Measurements from ENCODE around the gene CUBN. TPM values are rescaled to one million over a fixed set of nuclear protein-coding genes. Genes with fewer than 3 reads are reported as not detected.

CUBN gene
- total RNA-seq, 1 donor from 2014 or later = 2.7 TPM

- Mint-ChIP-seq H3K27me3 (ENCODE audit: low read depth, unreplicated experiment) (no peaks in the 10 kb centered on the region), H3K36me3 (ENCODE audit: low read depth, unreplicated experiment) (no peaks in the 10 kb centered on the region), H3K27ac (ENCODE audit: unreplicated experiment) (peak overlapping the region; percentile 99), H3K4me1 (ENCODE audit: low read depth, unreplicated experiment) (peaks cover 41% of the 10 kb centered on the region), H3K9me3 (ENCODE audit: unreplicated experiment) (no peaks in the 10 kb centered on the region), H3K4me3 (ENCODE audit: unreplicated experiment) (no peak overlapping the region)
- no peaks in the 10 kb centered on the region for H3K79me2 ChIP-seq (ENCODE audit: insufficient read depth, low read length)
- H3K4me1 ChIP-seq (ENCODE audit: insufficient read depth, low read length) = peaks cover 27% of the 10 kb centered on the region
- TF ChIP-seq, protein P1, sequence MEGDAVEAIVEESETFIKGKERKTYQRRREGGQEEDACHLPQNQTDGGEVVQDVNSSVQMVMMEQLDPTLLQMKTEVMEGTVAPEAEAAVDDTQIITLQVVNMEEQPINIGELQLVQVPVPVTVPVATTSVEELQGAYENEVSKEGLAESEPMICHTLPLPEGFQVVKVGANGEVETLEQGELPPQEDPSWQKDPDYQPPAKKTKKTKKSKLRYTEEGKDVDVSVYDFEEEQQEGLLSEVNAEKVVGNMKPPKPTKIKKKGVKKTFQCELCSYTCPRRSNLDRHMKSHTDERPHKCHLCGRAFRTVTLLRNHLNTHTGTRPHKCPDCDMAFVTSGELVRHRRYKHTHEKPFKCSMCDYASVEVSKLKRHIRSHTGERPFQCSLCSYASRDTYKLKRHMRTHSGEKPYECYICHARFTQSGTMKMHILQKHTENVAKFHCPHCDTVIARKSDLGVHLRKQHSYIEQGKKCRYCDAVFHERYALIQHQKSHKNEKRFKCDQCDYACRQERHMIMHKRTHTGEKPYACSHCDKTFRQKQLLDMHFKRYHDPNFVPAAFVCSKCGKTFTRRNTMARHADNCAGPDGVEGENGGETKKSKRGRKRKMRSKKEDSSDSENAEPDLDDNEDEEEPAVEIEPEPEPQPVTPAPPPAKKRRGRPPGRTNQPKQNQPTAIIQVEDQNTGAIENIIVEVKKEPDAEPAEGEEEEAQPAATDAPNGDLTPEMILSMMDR (IDR thresholded peaks at IDR 0.05; ENCODE audit: insufficient read depth, low read depth, low read length) = no peak
- TF ChIP-seq EZH2 (IDR thresholded peaks at IDR 0.05; ENCODE audit: insufficient read depth, low read length) = no peak
- FAIRE-seq = peak; percentile 56
- H3K27ac ChIP-seq (ENCODE audit: low read depth, low read length) = peak overlapping the region; percentile 100
- peak overlapping the region; percentile 80 for H3K4me2 ChIP-seq (ENCODE audit: low read length)
- H4K20me1 ChIP-seq (ENCODE audit: insufficient read depth, low read length) = no peaks in the 10 kb centered on the region
- H3K27me3 ChIP-seq (ENCODE audit: insufficient read depth, low read length) = no peaks in the 10 kb centered on the region
- peak overlapping the region; percentile 88 for H3K9ac ChIP-seq (ENCODE audit: low read length)
- no peaks in the 10 kb centered on the region for H3K9me3 ChIP-seq (ENCODE audit: insufficient read depth, low read depth, low read length)
- DNase-seq (ENCODE audit: low read depth) = no peak
- no peaks in the 10 kb centered on the region for H3K36me3 ChIP-seq (ENCODE audit: insufficient read depth, low read length)
- H2AFZ ChIP-seq (ENCODE audit: low read depth, low read length) = peak overlapping the region; percentile 29
- no peak overlapping the region for H3K4me3 ChIP-seq (ENCODE audit: insufficient read depth, low read depth, low read length)
Measured at GRCh38 chr10:16987976-16988610, 141.5 kb downstream of the CUBN start.

- H3K9ac ChIP-seq (ENCODE audit: low read length) = peak overlapping the region; percentile 88
- DNase-seq (ENCODE audit: low read depth) = peak; percentile 96
- Mint-ChIP-seq H3K36me3 (ENCODE audit: low read depth, unreplicated experiment) (no peaks in the 10 kb centered on the region), H3K9me3 (ENCODE audit: unreplicated experiment) (no peaks in the 10 kb centered on the region), H3K4me1 (ENCODE audit: low read depth, unreplicated experiment) (peaks cover 32% of the 10 kb centered on the region), H3K4me3 (ENCODE audit: unreplicated experiment) (no peak overlapping the region), H3K27me3 (ENCODE audit: low read depth, unreplicated experiment) (no peaks in the 10 kb centered on the region), H3K27ac (ENCODE audit: unreplicated experiment) (peak overlapping the region; percentile 99)
- peak overlapping the region; percentile 11 for H3K4me3 ChIP-seq (ENCODE audit: insufficient read depth, low read depth, low read length)
- H3K4me1 ChIP-seq (ENCODE audit: insufficient read depth, low read length) = peaks cover 27% of the 10 kb centered on the region
- H3K36me3 ChIP-seq (ENCODE audit: insufficient read depth, low read length) = no peaks in the 10 kb centered on the region
- no peak for FAIRE-seq
- H3K27me3 ChIP-seq (ENCODE audit: insufficient read depth, low read length) = no peaks in the 10 kb centered on the region
- TF ChIP-seq, protein P1 (IDR thresholded peaks at IDR 0.05; ENCODE audit: insufficient read depth, low read depth, low read length) = no peak
- TF ChIP-seq EZH2 (IDR thresholded peaks at IDR 0.05; ENCODE audit: insufficient read depth, low read length) = no peak
- H3K4me2 ChIP-seq (ENCODE audit: low read length) = peak overlapping the region; percentile 80
- peak overlapping the region; percentile 100 for H3K27ac ChIP-seq (ENCODE audit: low read depth, low read length)
- no peaks in the 10 kb centered on the region for H3K79me2 ChIP-seq (ENCODE audit: insufficient read depth, low read length)
- H4K20me1 ChIP-seq (ENCODE audit: insufficient read depth, low read length) = no peaks in the 10 kb centered on the region
- no peaks in the 10 kb centered on the region for H3K9me3 ChIP-seq (ENCODE audit: insufficient read depth, low read depth, low read length)
- peak overlapping the region; percentile 11 for H2AFZ ChIP-seq (ENCODE audit: low read depth, low read length)
Measured at GRCh38 chr10:16987206-16987621, 142.4 kb downstream of the CUBN start.

Data from astrocyte (in vitro differentiated cells and primary cell).